Measurements from ENCODE around the gene FMN1.

The FMN1 gene

DNA sequence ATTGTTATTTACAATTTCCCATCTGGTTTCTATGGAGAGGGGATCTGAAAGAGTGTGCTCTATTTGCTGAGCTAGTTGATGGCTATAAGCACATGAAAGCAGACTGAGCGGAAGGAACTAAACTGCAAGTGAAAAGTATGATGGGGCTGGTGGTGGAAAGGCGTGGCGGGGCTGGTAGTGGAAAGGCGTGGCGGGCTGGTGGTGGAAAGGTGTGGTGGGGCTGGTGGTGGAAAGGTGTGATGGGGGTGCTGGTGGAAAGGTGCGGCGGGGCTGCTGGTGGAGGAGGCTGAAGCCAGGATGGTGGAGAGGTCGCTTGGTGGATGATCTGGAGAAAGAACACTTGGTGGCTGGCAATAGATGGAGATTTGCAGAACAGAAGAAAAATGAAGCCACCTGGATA lies 136.7 kb downstream of the FMN1 start:
- Histone ChIP-seq H3K9me3 (ENCODE audit: control insufficient read depth, insufficient read depth, low read length) (no peaks in the 10 kb centered on the region), H3K27me3 (ENCODE audit: control insufficient read depth, low read length) (no peaks in the 10 kb centered on the region), H3K4me3 (ENCODE audit: low read length) (no peak overlapping the region), H3K4me1 (ENCODE audit: control insufficient read depth, low read length) (no peaks in the 10 kb centered on the region), H3K79me2 (ENCODE audit: control insufficient read depth, low read length) (no peaks in the 10 kb centered on the region), H4K20me1 (ENCODE audit: control insufficient read depth, insufficient read depth, low read depth, low read length) (no peaks in the 10 kb centered on the region), H3K27ac (ENCODE audit: low read depth, low read length) (no peak overlapping the region), H3K9me2 (replicated peaks; ENCODE audit: control insufficient read depth, low read length) (no peaks in the 10 kb centered on the region), H3F3A (ENCODE audit: control insufficient read depth, insufficient read depth) (no peaks in the 10 kb centered on the region), H3K36me3 (ENCODE audit: control insufficient read depth, low read length) (no peaks in the 10 kb centered on the region), H3K4me2 (ENCODE audit: low read length) (no peak overlapping the region)
- no peak for TF ChIP-seq EZH2phosphoT487 (IDR thresholded peaks at IDR 0.05; ENCODE audit: borderline replicate concordance, low read length)
- no peak for TF ChIP-seq CTCF (IDR thresholded peaks at IDR 0.05; ENCODE audit: low read depth, low read length, poor library complexity, severe bottlenecking)

GRCh38 chr15:33055962-33056361 lies 138.6 kb downstream of the FMN1 start:
- no peak for TF ChIP-seq EZH2phosphoT487 (IDR thresholded peaks at IDR 0.05; ENCODE audit: borderline replicate concordance, low read length)
- no peak for TF ChIP-seq CTCF (IDR thresholded peaks at IDR 0.05; ENCODE audit: low read depth, low read length, poor library complexity, severe bottlenecking)
- no peak overlapping the region for H3K4me2 ChIP-seq (ENCODE audit: low read length)
- no peaks in the 10 kb centered on the region for H3K9me2 ChIP-seq (replicated peaks; ENCODE audit: control insufficient read depth, low read length)
- H4K20me1 ChIP-seq (ENCODE audit: control insufficient read depth, insufficient read depth, low read depth, low read length): no peaks in the 10 kb centered on the region
- H3K4me3 ChIP-seq (ENCODE audit: low read length): no peak overlapping the region
- no peaks in the 10 kb centered on the region for H3K36me3 ChIP-seq (ENCODE audit: control insufficient read depth, low read length)
- no peaks in the 10 kb centered on the region for H3F3A ChIP-seq (ENCODE audit: control insufficient read depth, insufficient read depth)
- no peaks in the 10 kb centered on the region for H3K4me1 ChIP-seq (ENCODE audit: control insufficient read depth, low read length)
- H3K79me2 ChIP-seq (ENCODE audit: control insufficient read depth, low read length): no peaks in the 10 kb centered on the region
- H3K27me3 ChIP-seq (ENCODE audit: control insufficient read depth, low read length): no peaks in the 10 kb centered on the region
- no peaks in the 10 kb centered on the region for H3K9me3 ChIP-seq (ENCODE audit: control insufficient read depth, insufficient read depth, low read length)
- H3K27ac ChIP-seq (ENCODE audit: low read depth, low read length): no peak overlapping the region

DNA sequence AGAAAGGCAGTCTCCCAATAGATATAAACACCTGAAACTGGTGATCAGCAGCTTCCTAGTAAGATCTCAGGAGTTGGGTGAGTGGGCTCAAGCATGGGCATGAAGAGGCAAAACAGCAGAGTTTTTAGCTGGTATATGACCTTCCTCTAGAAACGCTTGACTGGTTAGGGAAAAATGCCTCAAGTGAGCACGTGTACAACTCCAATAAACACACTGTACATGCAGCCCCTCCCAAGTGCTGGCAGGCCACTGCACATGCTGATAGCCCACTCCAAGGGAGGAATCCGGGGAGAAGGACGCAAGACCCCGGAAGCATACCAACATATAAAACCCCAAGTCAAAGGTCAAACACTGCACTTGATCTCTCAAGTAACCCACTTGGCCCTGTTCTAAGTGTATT lies 143.0 kb downstream of the FMN1 start:
- no peaks in the 10 kb centered on the region for H3F3A ChIP-seq (ENCODE audit: control insufficient read depth, insufficient read depth)
- no peak overlapping the region for H3K27ac ChIP-seq (ENCODE audit: low read depth, low read length)
- no peaks in the 10 kb centered on the region for H4K20me1 ChIP-seq (ENCODE audit: control insufficient read depth, insufficient read depth, low read depth, low read length)
- TF ChIP-seq EZH2phosphoT487 (IDR thresholded peaks at IDR 0.05; ENCODE audit: borderline replicate concordance, low read length): no peak
- TF ChIP-seq CTCF (IDR thresholded peaks at IDR 0.05; ENCODE audit: low read depth, low read length, poor library complexity, severe bottlenecking): no peak
- no peaks in the 10 kb centered on the region for H3K27me3 ChIP-seq (ENCODE audit: control insufficient read depth, low read length)
- no peaks in the 10 kb centered on the region for H3K9me2 ChIP-seq (replicated peaks; ENCODE audit: control insufficient read depth, low read length)
- H3K79me2 ChIP-seq (ENCODE audit: control insufficient read depth, low read length): no peaks in the 10 kb centered on the region
- no peaks in the 10 kb centered on the region for H3K36me3 ChIP-seq (ENCODE audit: control insufficient read depth, low read length)
- H3K9me3 ChIP-seq (ENCODE audit: control insufficient read depth, insufficient read depth, low read length): no peaks in the 10 kb centered on the region
- no peak overlapping the region for H3K4me3 ChIP-seq (ENCODE audit: low read length)
- H3K4me2 ChIP-seq (ENCODE audit: low read length): no peak overlapping the region
- no peaks in the 10 kb centered on the region for H3K4me1 ChIP-seq (ENCODE audit: control insufficient read depth, low read length)

DNA sequence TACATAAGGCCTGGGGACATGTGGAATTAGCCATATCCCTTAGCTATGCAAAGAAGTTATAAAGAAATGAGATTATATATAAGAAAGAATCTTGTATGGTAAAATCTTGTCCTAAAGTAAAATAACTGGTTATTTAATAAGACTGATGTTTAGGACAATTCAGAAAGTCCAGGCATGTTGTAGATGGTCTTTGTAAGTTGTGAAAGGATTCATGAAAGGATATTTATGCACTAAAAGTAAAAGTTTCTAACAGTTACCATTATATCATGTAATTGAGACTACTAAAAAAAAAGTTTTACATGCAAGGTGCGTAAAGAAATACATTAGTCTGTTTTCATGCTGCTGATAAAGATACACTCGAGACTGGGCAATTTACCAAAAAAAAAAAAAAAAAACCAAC lies 146.3 kb downstream of the FMN1 start:
- Histone ChIP-seq H3F3A (ENCODE audit: control insufficient read depth, insufficient read depth) (no peaks in the 10 kb centered on the region), H3K9me2 (replicated peaks; ENCODE audit: control insufficient read depth, low read length) (no peaks in the 10 kb centered on the region), H3K4me1 (ENCODE audit: control insufficient read depth, low read length) (no peaks in the 10 kb centered on the region), H4K20me1 (ENCODE audit: control insufficient read depth, insufficient read depth, low read depth, low read length) (no peaks in the 10 kb centered on the region), H3K4me2 (ENCODE audit: low read length) (no peak overlapping the region), H3K36me3 (ENCODE audit: control insufficient read depth, low read length) (no peaks in the 10 kb centered on the region), H3K4me3 (ENCODE audit: low read length) (no peak overlapping the region), H3K79me2 (ENCODE audit: control insufficient read depth, low read length) (no peaks in the 10 kb centered on the region), H3K27me3 (ENCODE audit: control insufficient read depth, low read length) (no peaks in the 10 kb centered on the region), H3K9me3 (ENCODE audit: control insufficient read depth, insufficient read depth, low read length) (peaks cover 4% of the 10 kb centered on the region; the same call in 1 of the 2 replicates), H3K27ac (ENCODE audit: low read depth, low read length) (no peak overlapping the region)
- no peak for TF ChIP-seq CTCF (IDR thresholded peaks at IDR 0.05; ENCODE audit: low read depth, low read length, poor library complexity, severe bottlenecking)
- TF ChIP-seq EZH2phosphoT487 (IDR thresholded peaks at IDR 0.05; ENCODE audit: borderline replicate concordance, low read length): no peak

All from DOHH2 (cell line).